ENCODE measurements around the gene TMEM53.

TMEM53 gene

GRCh38 chr1:44630116-44630515, 44.2 kb downstream of the TMEM53 start:
- no peak for DNase-seq (ENCODE audit: low read depth in 3 of 3)

DNA sequence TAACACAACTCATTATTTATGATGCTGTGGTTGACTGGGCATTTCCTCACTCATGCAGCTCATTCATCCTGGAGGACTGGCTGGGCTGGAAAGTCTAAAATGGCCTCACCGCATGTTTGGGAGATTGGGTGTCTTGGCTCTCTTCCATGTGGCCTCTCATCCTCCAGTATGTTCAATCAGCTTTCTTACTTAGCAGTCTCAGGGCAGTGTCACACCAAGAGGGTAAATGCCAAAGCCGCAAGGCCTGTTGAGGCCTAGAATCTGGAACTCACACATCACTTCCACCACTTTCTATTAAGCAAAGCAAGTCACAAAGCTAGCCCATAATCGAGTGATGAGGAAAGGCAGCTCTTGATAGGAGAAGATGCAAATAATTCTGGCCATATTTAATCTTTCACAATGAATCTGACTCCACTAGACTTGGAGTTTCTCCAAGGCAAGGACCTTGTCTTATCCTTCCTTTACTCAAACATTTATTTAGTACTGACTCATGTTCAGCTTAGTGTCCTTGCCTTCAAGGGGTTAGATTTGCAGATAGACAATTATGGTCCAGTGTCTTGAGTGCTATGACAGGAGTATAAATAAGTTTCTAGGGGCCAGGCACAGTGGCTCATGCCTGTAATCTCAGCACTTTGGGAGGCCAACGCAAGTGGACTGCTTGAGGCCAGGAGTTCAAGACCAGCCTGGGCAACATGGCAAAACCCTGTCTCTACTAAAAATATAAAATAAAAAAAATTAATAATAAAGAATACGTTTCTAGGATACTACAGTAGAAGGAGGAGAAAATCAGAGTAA, 45.1 kb downstream of the TMEM53 start:
- DNase-seq (ENCODE audit: low read depth in 3 of 3) = no peak

GRCh38 chr1:44625348-44625747, 48.9 kb downstream of the TMEM53 start:
- no peak for DNase-seq (ENCODE audit: low read depth in 3 of 3)

GRCh38 chr1:44624268-44624901, 49.9 kb downstream of the TMEM53 start:
- no peak for DNase-seq (ENCODE audit: low read depth in 3 of 3)

DNA sequence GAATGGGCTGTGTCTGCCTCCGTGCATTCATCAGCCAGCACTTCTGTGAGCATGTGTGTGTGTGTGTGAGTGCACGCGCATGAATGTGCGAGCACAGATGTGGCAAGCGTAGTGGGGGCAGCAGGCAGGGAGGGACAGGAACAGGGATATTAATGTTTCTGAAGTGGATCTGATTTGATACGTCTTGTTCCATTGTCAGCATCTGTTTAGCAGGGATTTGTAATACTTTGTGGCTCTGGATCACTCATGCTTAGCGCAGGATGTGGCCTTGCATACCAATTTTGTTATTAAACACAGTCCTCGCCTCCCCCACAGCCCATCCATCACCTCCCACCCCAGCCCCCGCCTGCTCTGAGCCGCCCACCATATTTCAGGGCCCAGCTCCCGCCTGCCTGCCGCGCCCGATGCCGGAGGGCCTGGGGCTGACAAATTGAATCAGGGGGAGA, 52.4 kb downstream of the TMEM53 start:
- DNase-seq (ENCODE audit: low read depth in 3 of 3) = no peak

DNA sequence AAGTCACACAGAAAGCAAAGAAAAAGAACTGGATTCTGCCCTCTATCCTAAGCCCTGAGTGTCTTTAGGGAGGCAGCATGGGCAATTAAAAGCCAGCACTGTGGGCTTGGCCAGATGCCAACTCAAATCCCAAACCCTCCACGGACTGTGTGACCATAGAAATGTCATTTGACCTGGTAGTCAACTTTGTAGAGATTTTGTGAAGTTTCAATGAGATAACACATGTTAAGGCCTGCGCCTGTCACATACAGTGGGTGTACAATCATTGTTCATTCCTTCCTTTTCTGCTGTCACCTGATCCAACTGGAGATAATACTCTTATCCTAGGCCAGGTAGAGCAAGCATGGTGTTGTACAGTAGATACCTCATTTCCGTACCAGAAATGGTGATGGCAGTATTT, 54.2 kb downstream of the TMEM53 start:
- no peak for DNase-seq (ENCODE audit: low read depth in 3 of 3)

GRCh38 chr1:44619261-44619900, 54.9 kb downstream of the TMEM53 start:
- DNase-seq (ENCODE audit: low read depth in 3 of 3) = no peak

- no peak for DNase-seq (ENCODE audit: low read depth in 3 of 3)
These were observed 56.6 kb downstream of the TMEM53 start for GRCh38 chr1:44617703-44618029.

- no peak for DNase-seq (ENCODE audit: low read depth in 3 of 3)
These were observed 57.1 kb downstream of the TMEM53 start for GRCh38 chr1:44616991-44617702.

DNA sequence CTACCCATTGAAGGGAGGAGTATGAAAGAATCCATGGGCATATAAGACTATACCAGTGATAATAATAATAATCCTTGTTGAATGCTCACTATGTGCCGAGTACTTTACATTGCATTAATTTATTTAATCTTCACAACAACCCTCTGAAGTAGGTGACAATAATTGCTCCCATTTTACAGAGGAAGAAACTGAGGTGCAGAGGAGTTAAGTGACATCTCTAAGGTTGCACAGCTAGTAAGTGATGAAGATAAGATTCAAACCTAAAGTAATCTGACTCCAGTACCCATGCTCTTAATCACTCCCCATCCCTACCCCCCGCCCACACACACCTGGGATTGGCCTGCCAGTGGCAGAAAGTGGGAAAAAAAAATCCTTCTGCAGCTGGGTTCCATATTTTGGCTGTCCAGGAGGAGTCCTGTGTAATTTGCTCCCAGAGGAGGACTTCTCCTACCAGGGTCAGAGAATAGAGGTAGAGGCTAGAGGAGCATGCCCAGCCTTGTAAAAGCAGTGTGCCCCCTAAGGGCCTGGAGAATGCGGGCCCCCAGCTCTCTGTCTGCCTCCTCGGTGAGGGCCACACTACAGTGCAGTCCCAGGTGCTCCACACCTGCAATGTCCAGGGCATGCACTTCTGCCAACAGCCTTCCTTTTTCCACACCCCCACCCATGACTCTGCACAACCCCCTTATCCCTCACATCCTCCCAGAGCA, 57.8 kb downstream of the TMEM53 start:
- no peak for DNase-seq (ENCODE audit: low read depth in 3 of 3)

- DNase-seq (ENCODE audit: low read depth in 3 of 3) = no peak
These were observed 60.3 kb downstream of the TMEM53 start for GRCh38 chr1:44613941-44614340.

DNA sequence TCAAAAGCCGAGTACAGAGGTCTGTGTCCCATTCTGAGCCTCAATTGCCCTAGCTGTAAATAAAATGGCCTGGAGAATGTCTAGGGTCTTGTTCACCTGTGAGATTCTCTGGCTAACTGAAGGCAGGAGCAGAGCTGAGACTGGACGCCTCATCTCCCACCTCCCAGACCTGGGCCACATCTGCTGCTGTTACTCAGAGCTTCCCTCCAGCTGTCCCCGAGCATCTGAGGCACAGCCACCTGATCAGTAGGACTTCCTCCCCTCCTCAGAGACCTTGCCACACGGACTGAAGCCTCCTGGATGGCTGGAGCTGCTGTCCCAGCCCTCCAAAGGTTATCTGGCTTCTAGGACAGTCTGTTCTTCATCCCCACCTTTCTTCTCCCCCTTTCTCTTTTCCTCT, 62.4 kb downstream of the TMEM53 start:
- no peak for DNase-seq (ENCODE audit: low read depth in 3 of 3)

- no peak for DNase-seq (ENCODE audit: low read depth in 3 of 3)
These were observed 62.9 kb downstream of the TMEM53 start for GRCh38 chr1:44611419-44611818.

DNA sequence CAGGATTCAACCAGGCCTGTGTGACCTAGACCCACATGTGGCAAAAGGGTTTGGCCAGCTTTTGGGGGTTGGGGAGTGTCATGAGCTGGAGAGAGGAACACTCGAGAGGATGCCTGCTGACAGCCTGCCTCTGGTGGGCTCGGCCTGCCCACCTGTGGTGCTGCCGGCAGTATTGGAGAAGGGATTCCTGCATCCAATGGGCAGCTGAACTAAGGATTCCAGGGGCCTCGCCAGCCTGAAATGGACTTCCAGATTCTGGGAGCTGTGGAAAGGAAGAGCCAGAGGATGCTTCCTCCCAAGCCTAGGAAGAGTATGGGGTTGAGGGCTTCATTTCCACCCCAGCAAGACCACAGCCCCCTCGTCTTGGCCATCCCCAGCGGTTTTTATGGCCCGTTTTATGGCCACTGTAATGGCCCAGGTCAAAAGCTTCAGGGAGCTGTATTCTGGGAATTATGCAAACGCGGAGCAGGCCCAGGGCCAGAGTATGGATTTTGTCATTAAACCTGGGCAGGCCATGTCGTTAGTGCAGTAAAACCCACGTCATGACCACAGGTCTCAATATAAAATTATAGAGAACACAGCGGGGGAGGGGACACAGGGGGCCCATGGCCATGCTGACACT, 63.6 kb downstream of the TMEM53 start:
- DNase-seq (ENCODE audit: low read depth in 3 of 3) = no peak

DNA sequence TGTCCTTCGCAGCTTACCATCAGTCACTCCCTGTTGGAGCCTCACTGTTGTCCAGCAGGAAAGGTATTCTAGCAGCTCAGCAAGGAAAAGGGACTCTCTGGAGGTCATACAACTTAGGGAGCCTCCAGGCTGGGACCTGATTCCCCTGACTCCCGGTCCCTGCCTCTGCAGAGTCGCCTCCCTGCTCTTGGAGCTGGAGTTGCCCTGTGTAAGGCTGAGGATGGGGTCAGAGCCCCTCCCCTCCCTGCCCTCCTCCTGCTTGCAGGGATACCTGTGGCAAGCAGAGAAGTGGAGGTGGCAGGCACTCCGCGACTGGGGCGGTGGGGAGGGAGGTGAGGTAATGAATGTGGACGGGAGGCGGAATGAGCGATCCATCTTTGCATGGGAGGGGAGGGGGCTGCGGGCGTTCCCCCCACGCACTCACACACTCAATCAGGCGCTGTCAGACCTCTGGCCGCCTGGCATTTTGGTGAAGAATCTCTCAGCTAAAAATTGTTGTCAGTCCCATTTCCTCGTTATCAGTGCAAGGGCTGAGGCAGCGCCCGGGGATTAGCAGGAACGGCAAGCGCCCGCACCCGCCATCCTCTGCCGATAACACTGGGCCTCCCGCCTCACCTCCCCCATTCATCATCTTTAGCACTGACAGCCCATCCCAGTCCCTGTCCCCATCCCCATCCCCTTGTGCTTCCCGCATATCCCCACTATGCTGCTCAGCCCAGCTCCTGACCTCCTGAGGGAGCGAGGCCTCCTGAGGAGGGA, 64.3 kb downstream of the TMEM53 start:
- DNase-seq (ENCODE audit: low read depth in 3 of 3) = no peak

- no peak for DNase-seq (ENCODE audit: low read depth in 3 of 3)
These were observed 64.9 kb downstream of the TMEM53 start for GRCh38 chr1:44609412-44609767.

- DNase-seq (ENCODE audit: low read depth in 3 of 3) = no peak
These were observed 66.1 kb downstream of the TMEM53 start for GRCh38 chr1:44608141-44608540.

GRCh38 chr1:44606701-44607281, 67.5 kb downstream of the TMEM53 start:
- DNase-seq (ENCODE audit: low read depth in 3 of 3) = no peak

- no peak for DNase-seq (ENCODE audit: low read depth in 3 of 3)
These were observed 68.2 kb downstream of the TMEM53 start for GRCh38 chr1:44605914-44606615.

All from stimulated activated CD4-positive, alpha-beta T cell treated with anti-CD3 and anti-CD28 coated beads, TNF-alpha, amount 100 ng/mL, for 48 hours (primary cell).